Right lobe of liver (tissue), 6 donors: Measurements from ENCODE around the gene FSTL4. TPM values are rescaled to one million over a fixed set of nuclear protein-coding genes. Genes with fewer than 3 reads are reported as not detected.

Experiments used
- ATAC-seq, 4 donors: fragments of 200-7000 bp; cut with Tn5 transposase; one replicate each; pipeline ENCODE4 v1.9.1; 2020; ENCODE audit warnings: mild to moderate bottlenecking in 4 of 4, moderate library complexity in 4 of 4
- DNase-seq, 3 donors: peaks; one replicate each; pipeline ENCODE4 v3.0.0-alpha.2; 2020
- H3K27ac ChIP-seq, 3 donors: fragments of 200-600 bp; one replicate each; pipeline ENCODE4 v1.8.0; 2022
- H3K27me3 ChIP-seq, 2 donors: fragments of 200-600 bp; one replicate each; pipeline ENCODE4 v1.8.0; 2022
- H3K36me3 ChIP-seq, 4 donors: fragments of 200-600 bp; sonication (generic) in 1 of 4; one replicate each; pipeline versions ENCODE4 v1.5.1 to v1.8.0; 2017 to 2022; ENCODE audit warnings: control low read depth in 1 of 4
- H3K4me1 ChIP-seq, 4 donors: fragments of 200-600 bp; sonication (generic) in 1 of 4; one replicate each; pipeline versions ENCODE4 v1.5.1 to v1.8.0; 2017 to 2022; ENCODE audit warnings: control low read depth in 1 of 4
- H3K4me3 ChIP-seq, 3 donors: fragments of 200-600 bp; one replicate each; pipeline ENCODE4 v1.8.0; 2022
- H3K9me3 ChIP-seq, 4 donors: fragments of 200-600 bp; sonication (generic) in 1 of 4; one replicate each; pipeline versions ENCODE4 v1.5.1 to v1.8.0; 2017 to 2022; ENCODE audit warnings: control low read depth in 1 of 4
- CTCF ChIP-seq, 4 donors: fragments of 200-600 bp in 3 of 4; fragments of 450-650 bp in 1 of 4; IDR thresholded peaks; one replicate each; pipeline versions ENCODE4 v1.5.1 to v1.8.0; 2016 to 2022; ENCODE audit warnings: antibody characterized with exemption in 4 of 4, mild to moderate bottlenecking in 2 of 4
- POLR2A ChIP-seq: fragments of 450-650 bp; IDR thresholded peaks from one replicate; pipeline ENCODE4 v1.6.1; 2017; ENCODE audit warnings: antibody characterized with exemption, mild to moderate bottlenecking
- WGBS: methylation state at CpG from one replicate; pipeline ENCODE4 v1.1.6; 2018; ENCODE audit warnings: low coverage, low lambda C conversion rate; ENCODE audit not compliant: insufficient coverage; ENCODE audit errors: missing lambda C conversion rate; 5-methylcytosine and 5-hydroxymethylcytosine counted together
- intact Hi-C, 2 donors: fragments of 100-400 bp; cut with DNase I; formaldehyde crosslinking; loops; one replicate each; pipeline versions ENCODE4 v1.11.2 to v1.14.1; 2022
- total RNA-seq, 6 experiments: library from RNA; depleted of rRNA in 2 of 6; stranded (reverse); fragments of >200 nt in 2 of 6; fragmentation: NEBNext Ultra II Directional in 3 of 6; extraction: Animal tissue kit (Norgen Biotek cat#: 25700) in 3 of 6; gene quantifications; one replicate each; pipeline versions ENCODE4 v1.1.0 to v1.2.4, GENCODE V29; 2016 to 2023
- donor health status: DM: no; HTN: yes; CAD: no.
- donor health status: DM: no; HTN: no; CAD: no.
- donor health status: DM: no; HTN: no; CAD: no.
- donor health status: DM: no; HTN: yes; CAD: no.
- donor health status: DM: no; HTN: yes; CAD: no.

FSTL4 gene
- total RNA-seq, 6 experiments from 2014 or later = 0.62 to 1.3 (median 0.80) TPM; not detected in 3

GRCh38 chr5:133511653-133512235 lies 100.6 kb downstream of the FSTL4 start:
- intact Hi-C loops = no loop called here
- ATAC-seq = no peak
- Histone ChIP-seq H3K27ac (no peak overlapping the region), H3K4me3 (no peak overlapping the region), H3K9me3 (no peaks in the 10 kb centered on the region), H3K27me3 (no peaks in the 10 kb centered on the region), H3K4me1 (peaks cover 0 to 18% (median 2%) of the 10 kb centered on the region in 4 donors), H3K36me3 (no peaks in the 10 kb centered on the region)
- TF ChIP-seq CTCF (IDR thresholded peaks at IDR 0.05) (no peak), POLR2A (no peak)
- no peak for DNase-seq
- WGBS = 100% methylated on average over 2 of the region's 7 CpGs

GRCh38 chr5:133510634-133511262 lies 101.6 kb downstream of the FSTL4 start:
- no peak for DNase-seq
- H3K9me3 ChIP-seq = no peaks in the 10 kb centered on the region
- no peak overlapping the region for H3K4me3 ChIP-seq
- H3K27ac ChIP-seq = no peak overlapping the region
- H3K4me1 ChIP-seq = peaks cover 0 to 24% (median 2%) of the 10 kb centered on the region in 4 donors
- no peaks in the 10 kb centered on the region for H3K27me3 ChIP-seq
- intact Hi-C loops = no loop called here
- ATAC-seq = no peak
- 76% methylated on average over 2 of the region's 11 CpGs for whole genome bisulfite sequencing
- TF ChIP-seq POLR2A (no peak), CTCF (IDR thresholded peaks at IDR 0.05) (no peak)
- H3K36me3 ChIP-seq = no peaks in the 10 kb centered on the region

GRCh38 chr5:133509742-133510079 lies 102.6 kb downstream of the FSTL4 start:
- Histone ChIP-seq H3K27ac (no peak overlapping the region), H3K4me1 (peaks cover 0 to 24% (median 2%) of the 10 kb centered on the region in 4 donors), H3K4me3 (no peak overlapping the region), H3K27me3 (no peaks in the 10 kb centered on the region), H3K9me3 (no peaks in the 10 kb centered on the region), H3K36me3 (no peaks in the 10 kb centered on the region)
- intact Hi-C loops = no loop called here
- TF ChIP-seq POLR2A (no peak), CTCF (IDR thresholded peaks at IDR 0.05) (no peak)
- ATAC-seq = peak; percentile 67 to 83 (median 80)
- 27% methylated on average over 3 of the region's 4 CpGs for WGBS
- peak; percentile 34 to 75 (median 67) for DNase-seq

- intact Hi-C loops = no loop called here
- H3K27me3 ChIP-seq = no peaks in the 10 kb centered on the region
- H3K9me3 ChIP-seq = no peaks in the 10 kb centered on the region
- no peak overlapping the region for H3K4me3 ChIP-seq
- 68% methylated on average over 3 of the region's 3 CpGs for WGBS
- no peak overlapping the region for H3K27ac ChIP-seq
- no peak for DNase-seq
- H3K36me3 ChIP-seq = no peaks in the 10 kb centered on the region
- no peak for TF ChIP-seq CTCF (IDR thresholded peaks at IDR 0.05)
- TF ChIP-seq POLR2A = no peak
- no peak for ATAC-seq
- H3K4me1 ChIP-seq = peaks cover 0 to 24% (median 2%) of the 10 kb centered on the region in 4 donors
Observed at GRCh38 chr5:133508845-133509741, 103.2 kb downstream of the FSTL4 start.
